MM.1S (cell line): Measurements from ENCODE around the gene MTFR1L.

Experiments
- CTCF ChIP-seq: fragments of 300-600 bp; sonication (generic); IDR thresholded peaks from 2 replicates; pipeline ENCODE4 v1.5.1; 2016; ENCODE audit warnings: antibody characterized with exemption, low read length, mixed read lengths
- EZH2 ChIP-seq: fragments of 300-600 bp; sonication (generic); optimal IDR thresholded peaks from 2 replicates; pipeline ENCODE3; 2017; ENCODE audit warnings: low read depth, mild to moderate bottlenecking, antibody characterized with exemption, low read length, mixed read lengths

- no peak for TF ChIP-seq CTCF
- no peak for TF ChIP-seq EZH2
Measured at GRCh38 chr1:25773441-25774125, 46.2 kb upstream of the MTFR1L start.
